ENCODE results near the gene GNG4. TPM values are rescaled to one million over a fixed set of nuclear protein-coding genes. Genes with fewer than 3 reads are reported as not detected.

The GNG4 gene
- total RNA-seq (2022; extraction: Qiagen RNA extraction; ENCODE audit: low read depth) = 12.3 to 19.4 TPM (median 16.4 TPM) in 5 replicates

GRCh38 chr1:235649368-235650163 is at the start of gene GNG4:
Gene GNG4 (minus strand): TSS chr1:235649784. CDS start chr1:235583838, 65,946 bp downstream.

DNA sequence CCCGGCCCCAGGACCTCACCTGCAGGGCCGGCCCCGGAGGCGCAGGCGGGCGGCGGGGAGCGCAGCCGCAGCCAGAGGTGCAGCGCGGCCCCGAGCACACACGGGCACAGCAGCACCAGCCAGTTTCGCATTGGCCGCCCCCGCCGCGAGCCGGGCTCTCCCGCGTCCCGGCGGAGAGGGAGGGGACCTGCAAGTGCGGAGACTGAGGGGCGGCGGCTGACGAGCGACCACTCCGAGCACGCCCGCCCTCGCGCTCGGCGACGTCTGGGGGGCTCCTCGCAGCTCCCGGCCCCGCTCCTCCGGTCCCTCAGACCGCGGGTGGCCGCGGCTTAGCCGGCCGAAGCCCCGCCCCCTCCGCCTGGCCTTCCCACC is 145.5 kb downstream of the GNG4 start, which contains the start of gene B3GALNT2:
B3GALNT2 (minus strand) TSS at position 331 of the 372 bp plus-strand sequence; CDS start at position 131, 200 bp downstream.

Other genes starting within 250 kb of the GNG4 start
- gene B3GALNT2, start 145.3 kb downstream of the GNG4 start, total RNA-seq (2022; extraction: Qiagen RNA extraction; ENCODE audit: low read depth) = 18.8 to 22.2 TPM (median 21.7 TPM) in 5 replicates
- 4.6 to 6.5 TPM (median 5.7 TPM) in 5 replicates for gene LYST, start 217.1 kb upstream of the GNG4 start, total RNA-seq (2022; extraction: Qiagen RNA extraction; ENCODE audit: low read depth)